Fibroblast of lung (primary cell): Measurements from ENCODE around the gene PCDH9.

ENCODE experiments used
- CTCF ChIP-seq, 2 donors: IDR thresholded peaks in 1 of 2; conservative IDR thresholded peaks in 1 of 2; 1 replicate in 1 of 2; 2 replicates in 1 of 2; pipeline ENCODE4 v1.5.1; 2011 to 2012; ENCODE audit warnings: low read length in 2 of 2, control low read depth in 1 of 2, inconsistent platforms in 1 of 2, low read depth in 1 of 2, mild to moderate bottlenecking in 1 of 2
- EZH2 ChIP-seq: IDR thresholded peaks from 2 replicates; pipeline ENCODE4 v1.5.1; 2012; ENCODE audit warnings: low read length, control low read depth, mild to moderate bottlenecking; ENCODE audit errors: missing control alignments

- TF ChIP-seq CTCF (conservative IDR thresholded peaks at IDR 0.05 in 1 of 2, IDR thresholded peaks at IDR 0.05 in 1 of 2; ENCODE audit: low read depth in 1 of 2, low read length in 2 of 2), result no peak
- TF ChIP-seq EZH2, result no peak
These were observed 395.0 kb downstream of the PCDH9 start for GRCh38 chr13:66835040-66835628.
